Erythroblast (primary cell): ENCODE results near the gene ACSL4.

Experiments used
- GATA1 ChIP-seq: IDR thresholded peaks from 2 replicates; pipeline ENCODE4 v1.6.1; 2011; ENCODE audit warnings: low read depth, mild to moderate bottlenecking, control low read depth, low read length, moderate library complexity
- POLR2A ChIP-seq: IDR thresholded peaks from 2 replicates; pipeline ENCODE4 v1.6.1; 2011; ENCODE audit warnings: mild to moderate bottlenecking, low read length

DNA sequence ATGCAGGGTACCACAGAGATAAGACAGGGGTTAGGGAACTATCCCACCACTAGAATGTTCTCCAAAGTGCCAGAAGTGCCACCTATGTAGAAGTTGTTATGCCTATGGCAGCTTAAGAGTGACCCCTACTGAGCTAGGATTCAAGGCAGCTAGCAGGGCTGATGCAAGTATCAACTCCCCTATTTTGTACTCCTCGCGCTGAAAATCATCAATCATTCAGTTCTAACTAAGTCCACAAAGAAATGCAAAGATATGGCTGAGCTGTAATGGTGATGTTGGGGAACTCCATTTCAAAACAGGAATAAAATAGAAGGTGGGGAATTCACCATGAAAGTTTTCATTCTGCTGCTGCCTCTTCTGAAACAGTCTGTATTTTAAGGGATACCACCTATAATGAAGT lies 13.8 kb downstream of the ACSL4 start:
- TF ChIP-seq POLR2A (no peak), GATA1 (no peak)
